HEK293T (cell line): ENCODE results near the gene STPG1.

Experiments
- ARNT ChIP-seq: fragments of 450-650 bp; IDR thresholded peaks from 2 replicates; pipeline ENCODE4 v1.6.1; 2017; ENCODE audit warnings: mild to moderate bottlenecking
- BHLHE40 ChIP-seq: fragments of 450-650 bp; IDR thresholded peaks from 2 replicates; pipeline ENCODE4 v1.6.1; 2016; ENCODE audit warnings: mild to moderate bottlenecking, moderate library complexity, borderline replicate concordance
- ELF4 ChIP-seq: fragments of 450-650 bp; IDR thresholded peaks from 2 replicates; pipeline ENCODE4 v1.6.1; 2017; ENCODE audit warnings: antibody characterized with exemption
- FOXA1 ChIP-seq: fragments of 450-650 bp; IDR thresholded peaks from 2 replicates; pipeline ENCODE4 v1.6.1; 2016; ENCODE audit warnings: mild to moderate bottlenecking
- FOXK2 ChIP-seq: fragments of 450-650 bp; IDR thresholded peaks from 2 replicates; pipeline ENCODE4 v1.6.1; 2016; ENCODE audit warnings: mild to moderate bottlenecking
- FOXM1 ChIP-seq: fragments of 450-650 bp; IDR thresholded peaks from 2 replicates; pipeline ENCODE4 v1.6.1; 2017; ENCODE audit warnings: mild to moderate bottlenecking, borderline replicate concordance
- L3MBTL2 ChIP-seq: fragments of 450-650 bp; conservative IDR thresholded peaks from 2 replicates; pipeline ENCODE4 v1.6.1; 2016; ENCODE audit warnings: mild to moderate bottlenecking
- LEF1 ChIP-seq: fragments of 450-650 bp; IDR thresholded peaks from 2 replicates; pipeline ENCODE4 v1.6.1; 2017; ENCODE audit warnings: mild to moderate bottlenecking, borderline replicate concordance
- NFRKB ChIP-seq: fragments of 450-650 bp; IDR thresholded peaks from 2 replicates; pipeline ENCODE4 v1.6.1; 2016; ENCODE audit warnings: mild to moderate bottlenecking, moderate library complexity
- SP1 ChIP-seq: fragments of 450-650 bp; IDR thresholded peaks from 2 replicates; pipeline ENCODE4 v1.6.1; 2017
- SUZ12 ChIP-seq: fragments of 450-650 bp; IDR thresholded peaks from 2 replicates; pipeline ENCODE4 v1.6.1; 2016; ENCODE audit warnings: mild to moderate bottlenecking
- TARDBP ChIP-seq: fragments of 450-650 bp; IDR thresholded peaks from 2 replicates; pipeline ENCODE4 v1.6.1; 2016
- ZNF384 ChIP-seq: fragments of 450-650 bp; IDR thresholded peaks from 2 replicates; pipeline ENCODE4 v1.6.1; 2016

DNA sequence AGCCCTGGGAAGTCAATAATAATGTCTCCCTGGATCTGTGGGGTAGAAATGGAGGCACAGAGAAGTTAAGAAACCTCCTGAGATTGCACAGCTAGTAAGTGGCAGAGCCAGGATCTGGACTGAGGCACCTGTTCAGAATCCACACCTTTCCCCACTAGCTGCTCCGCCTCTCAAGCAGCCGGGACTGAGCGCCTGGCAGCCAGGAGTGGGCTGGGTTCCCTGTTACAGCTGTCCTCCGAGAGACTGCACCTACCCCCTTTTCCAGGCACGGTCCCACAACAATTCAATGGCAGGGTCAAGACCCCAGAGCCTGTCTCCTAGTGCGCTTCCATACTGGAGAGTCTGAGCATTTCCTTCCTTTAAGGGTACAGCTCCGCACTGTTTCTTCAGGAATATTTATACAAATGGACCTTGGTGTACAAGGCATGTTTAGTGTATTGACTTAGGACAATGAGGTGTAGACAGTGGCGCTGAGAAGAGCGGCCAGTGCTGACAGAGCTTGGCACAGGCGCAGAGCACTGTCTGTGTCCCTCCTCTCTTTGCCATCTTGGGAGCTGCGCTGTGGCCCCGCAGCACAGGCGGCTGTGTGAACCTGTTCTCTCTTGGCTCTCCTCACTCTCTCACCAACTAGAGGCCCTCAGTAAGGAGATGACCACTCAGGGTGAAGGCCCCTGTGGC lies 70.0 kb downstream of the STPG1 start:
- TF ChIP-seq ELF4: no peak
- no peak for TF ChIP-seq ZNF384
- no peak for TF ChIP-seq BHLHE40
- no peak for TF ChIP-seq FOXK2
- TF ChIP-seq TARDBP: no peak
- TF ChIP-seq L3MBTL2: no peak
- TF ChIP-seq LEF1: no peak
- no peak for TF ChIP-seq FOXA1
- TF ChIP-seq SP1: no peak
- no peak for TF ChIP-seq FOXM1
- no peak for TF ChIP-seq SUZ12
- no peak for TF ChIP-seq NFRKB
- TF ChIP-seq ARNT: no peak
